GM06990 (cell line): ENCODE results near the gene LONP1.
A peak's percentile ranks its signal among the peaks of the same experiment; 100 is the strongest.

ENCODE experiments used
- DNase-seq: peaks from one replicate; pipeline ENCODE4 v3.0.0-alpha.2; 2011; ENCODE audit not compliant: insufficient read length; ENCODE audit errors: extremely low read depth
- H3K27me3 ChIP-seq: replicated peaks from 2 replicates; pipeline ENCODE4 v1.6.0; 2011; ENCODE audit warnings: low read length; ENCODE audit not compliant: control insufficient read depth, insufficient read depth
- H3K36me3 ChIP-seq: 2 replicates; pipeline ENCODE4 v1.5.1; 2011; ENCODE audit warnings: low read length; ENCODE audit not compliant: control insufficient read depth, insufficient read depth
- H3K4me3 ChIP-seq: replicated peaks from 2 replicates; pipeline ENCODE4 v1.5.1; 2011; ENCODE audit warnings: low read depth, mild to moderate bottlenecking, control low read depth, low read length
- CTCF ChIP-seq: IDR thresholded peaks from 2 replicates; pipeline ENCODE4 v1.5.1; 2011; ENCODE audit warnings: low read length, control low read depth, mild to moderate bottlenecking, inconsistent platforms; ENCODE audit not compliant: insufficient read depth, poor library complexity, severe bottlenecking

LONP1 gene

GRCh38 chr19:5694956-5695648 is 24.8 kb downstream of the LONP1 start:
- TF ChIP-seq CTCF = no peak
- Histone ChIP-seq H3K27me3 (no peaks in the 10 kb centered on the region), H3K36me3 (peaks cover 62% of the 10 kb centered on the region), H3K4me3 (no peak overlapping the region)
- DNase-seq = no peak

GRCh38 chr19:5694167-5694955 is 25.6 kb downstream of the LONP1 start:
- no peak for DNase-seq
- no peak overlapping the region for H3K4me3 ChIP-seq
- TF ChIP-seq CTCF = no peak
- H3K36me3 ChIP-seq = peaks cover 62% of the 10 kb centered on the region
- no peaks in the 10 kb centered on the region for H3K27me3 ChIP-seq

GRCh38 chr19:5693195-5694166 is 26.5 kb downstream of the LONP1 start:
- no peak for DNase-seq
- Histone ChIP-seq H3K27me3 (no peaks in the 10 kb centered on the region), H3K36me3 (peaks cover 55% of the 10 kb centered on the region), H3K4me3 (no peak overlapping the region)
- no peak for TF ChIP-seq CTCF

GRCh38 chr19:5692723-5693194 is 27.2 kb downstream of the LONP1 start:
- peaks cover 53% of the 10 kb centered on the region for H3K36me3 ChIP-seq
- peak overlapping the region; percentile 98 for H3K4me3 ChIP-seq
- no peaks in the 10 kb centered on the region for H3K27me3 ChIP-seq
- no peak for TF ChIP-seq CTCF
- no peak for DNase-seq

- TF ChIP-seq CTCF = no peak
Measured at GRCh38 chr19:5691822-5692722, 27.9 kb downstream of the LONP1 start.

More at GRCh38 chr19:5691822-5692722, 27.9 kb downstream of the LONP1 start:
- no peak for DNase-seq
- H3K27me3 ChIP-seq = no peaks in the 10 kb centered on the region
- H3K36me3 ChIP-seq = peaks cover 51% of the 10 kb centered on the region
- peak overlapping the region; percentile 98 for H3K4me3 ChIP-seq
